GM18858 (cell line): Measurements from ENCODE around the gene AMHR2.

Experiments
- ATAC-seq: cut with Tn5 transposase; IDR thresholded peaks from one replicate; pipeline ENCODE4 v1.9.1; 2021; ENCODE audit not compliant: unreplicated experiment

The AMHR2 gene

DNA sequence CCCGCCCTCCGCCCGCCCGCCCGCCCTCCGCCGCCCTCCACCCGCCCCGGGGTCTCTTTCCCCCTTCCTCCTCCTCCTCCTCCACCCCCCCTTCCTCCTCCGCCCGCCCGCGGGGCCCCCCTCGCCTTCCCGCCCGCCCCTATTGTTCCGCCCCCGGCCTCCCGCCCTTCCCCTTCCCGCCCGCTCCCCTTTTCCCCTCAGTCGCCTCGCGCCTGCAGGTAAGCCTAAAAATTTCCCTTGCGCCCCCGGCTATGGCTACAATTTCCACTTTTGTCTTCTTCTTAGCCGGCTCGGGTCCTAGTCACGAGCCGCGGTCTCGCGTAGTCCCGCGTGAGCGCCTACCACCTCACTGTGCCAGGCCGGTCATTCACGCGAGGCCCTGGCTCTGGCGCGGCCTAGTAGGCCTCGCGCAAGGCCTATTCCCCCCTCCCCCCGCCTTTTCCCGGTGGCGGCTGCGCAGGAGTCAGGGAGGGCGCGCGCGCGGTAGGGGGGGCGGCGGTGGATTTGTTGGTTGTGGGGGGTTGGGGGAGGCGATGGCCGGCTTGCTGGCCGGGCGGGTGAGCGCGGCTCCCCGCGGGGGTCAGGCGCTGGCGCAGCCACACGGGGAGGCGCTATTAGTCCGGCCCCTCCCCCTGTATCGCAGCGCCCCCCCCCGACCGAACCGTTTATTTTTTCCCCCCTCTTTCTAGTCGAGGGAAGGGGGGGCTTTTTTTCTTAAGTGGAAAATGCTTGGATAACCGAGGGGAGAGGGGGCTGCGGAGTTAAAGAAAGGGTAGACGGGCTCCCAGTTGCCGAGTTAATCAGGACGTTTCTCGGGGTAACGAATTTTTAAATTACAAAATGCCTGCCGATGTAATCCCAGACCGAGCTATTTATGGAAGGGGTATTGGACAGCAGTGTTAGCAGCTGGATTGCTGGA is 28.8 kb downstream of the AMHR2 start:
- no peak for ATAC-seq

DNA sequence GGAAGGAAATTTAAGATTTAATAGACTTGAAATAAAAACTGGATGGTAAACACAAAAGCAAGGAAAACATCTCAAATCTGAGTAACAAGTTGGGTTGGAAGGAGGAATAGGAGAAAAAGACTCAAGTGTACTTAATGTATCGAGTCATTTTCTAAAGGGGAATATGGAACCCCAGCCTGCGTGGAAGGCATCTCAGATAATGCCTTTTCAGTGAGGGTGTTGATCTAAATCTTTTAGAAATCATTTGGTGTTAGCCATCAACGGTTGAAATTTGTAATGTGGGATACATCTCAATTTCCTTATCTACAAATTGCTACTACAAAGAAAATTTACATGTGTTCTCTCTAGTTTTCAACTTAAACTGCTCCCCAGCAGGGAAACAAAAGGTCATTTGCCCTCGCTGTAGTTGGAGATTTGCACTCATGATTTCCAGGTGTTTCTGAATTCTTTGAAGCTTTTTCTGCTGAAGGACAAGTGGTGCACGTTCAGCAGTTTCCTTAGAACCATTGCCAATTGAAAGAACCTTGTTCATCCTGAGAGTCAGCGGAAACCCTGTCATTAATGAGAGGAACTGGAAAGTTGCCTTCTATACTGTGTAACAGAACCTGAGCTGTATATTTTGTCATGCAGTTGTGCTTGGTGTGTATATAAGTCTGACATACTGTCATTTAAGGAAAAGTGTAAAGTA is 30.4 kb downstream of the AMHR2 start:
- ATAC-seq = no peak

DNA sequence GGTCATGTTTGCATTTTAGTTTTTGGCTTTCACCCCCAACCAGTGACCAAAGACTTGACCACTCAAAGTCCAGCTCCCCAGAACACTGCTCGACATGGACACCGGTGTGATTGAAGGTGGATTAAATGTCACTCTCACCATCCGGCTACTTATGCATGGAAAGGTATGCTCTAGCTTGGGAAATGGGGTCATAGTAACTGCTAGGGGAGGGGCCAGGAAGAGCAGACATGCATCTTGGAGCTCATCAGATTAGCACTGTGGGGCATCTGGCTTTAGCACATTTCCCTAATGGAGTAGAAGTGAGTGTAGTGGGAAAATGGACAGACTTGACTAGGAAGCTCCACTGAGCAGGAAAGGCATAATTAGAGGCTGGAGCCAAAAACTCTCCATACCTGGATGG is 31.1 kb downstream of the AMHR2 start:
- no peak for ATAC-seq

DNA sequence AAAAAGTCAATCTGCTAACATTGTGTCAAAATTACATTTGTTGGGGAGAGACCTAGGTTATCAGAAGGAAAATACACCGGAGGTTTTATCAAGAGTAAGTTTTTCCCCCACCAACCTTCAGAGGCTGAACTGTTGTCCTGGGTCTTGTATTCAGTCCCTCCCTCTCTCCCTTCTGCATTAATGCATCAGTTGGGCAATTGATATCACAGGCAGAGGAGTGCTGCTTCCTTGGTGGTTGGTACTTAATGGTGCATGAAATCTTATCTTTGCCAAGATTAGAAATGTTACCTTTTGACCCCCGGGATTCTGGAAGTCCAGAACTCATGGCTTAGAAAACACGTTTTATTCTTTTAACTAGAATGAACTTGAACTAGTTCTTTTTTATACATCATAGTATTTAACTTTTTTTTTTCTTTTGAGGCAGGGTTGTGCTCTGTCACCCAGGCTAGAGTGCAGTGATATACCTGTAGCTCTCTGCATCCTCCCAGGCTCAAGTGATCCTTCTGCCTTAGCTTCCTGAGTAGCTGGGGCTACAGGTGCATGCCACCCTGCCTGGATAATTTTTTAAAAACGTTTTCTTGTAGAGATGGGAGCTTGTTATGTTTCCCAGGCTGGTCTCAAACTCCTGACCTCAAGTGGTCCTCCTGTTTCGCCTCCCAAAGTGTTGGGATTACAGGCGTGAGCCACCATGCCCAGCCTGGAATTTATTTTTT is 33.2 kb downstream of the AMHR2 start:
- ATAC-seq = no peak

DNA sequence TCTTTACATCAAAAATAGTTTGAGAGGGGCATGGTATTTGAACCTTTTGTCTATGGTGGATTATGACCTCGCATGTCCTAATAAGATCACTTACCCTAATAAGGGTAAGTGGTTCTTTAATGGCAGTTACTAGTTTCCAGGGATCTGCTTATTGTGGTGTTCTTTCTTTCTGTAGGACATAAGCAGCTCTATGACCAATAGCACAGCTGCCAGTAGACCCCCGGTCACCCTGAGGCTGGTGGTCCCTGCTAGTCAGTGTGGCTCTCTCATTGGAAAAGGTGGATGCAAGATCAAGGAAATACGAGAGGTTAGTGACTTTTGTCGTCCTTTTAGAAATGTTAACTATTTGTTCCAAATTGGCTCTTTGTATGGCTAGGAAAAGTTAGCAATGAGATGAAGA is 35.4 kb downstream of the AMHR2 start:
- ATAC-seq = no peak

- no peak for ATAC-seq
These were observed 37.4 kb downstream of the AMHR2 start for GRCh38 chr12:53461059-53461458.

GRCh38 chr12:53461591-53461990 is 37.9 kb downstream of the AMHR2 start:
- no peak for ATAC-seq

GRCh38 chr12:53462935-53463334 is 39.3 kb downstream of the AMHR2 start:
- ATAC-seq = no peak

GRCh38 chr12:53463802-53464560 is 40.3 kb downstream of the AMHR2 start:
- no peak for ATAC-seq

DNA sequence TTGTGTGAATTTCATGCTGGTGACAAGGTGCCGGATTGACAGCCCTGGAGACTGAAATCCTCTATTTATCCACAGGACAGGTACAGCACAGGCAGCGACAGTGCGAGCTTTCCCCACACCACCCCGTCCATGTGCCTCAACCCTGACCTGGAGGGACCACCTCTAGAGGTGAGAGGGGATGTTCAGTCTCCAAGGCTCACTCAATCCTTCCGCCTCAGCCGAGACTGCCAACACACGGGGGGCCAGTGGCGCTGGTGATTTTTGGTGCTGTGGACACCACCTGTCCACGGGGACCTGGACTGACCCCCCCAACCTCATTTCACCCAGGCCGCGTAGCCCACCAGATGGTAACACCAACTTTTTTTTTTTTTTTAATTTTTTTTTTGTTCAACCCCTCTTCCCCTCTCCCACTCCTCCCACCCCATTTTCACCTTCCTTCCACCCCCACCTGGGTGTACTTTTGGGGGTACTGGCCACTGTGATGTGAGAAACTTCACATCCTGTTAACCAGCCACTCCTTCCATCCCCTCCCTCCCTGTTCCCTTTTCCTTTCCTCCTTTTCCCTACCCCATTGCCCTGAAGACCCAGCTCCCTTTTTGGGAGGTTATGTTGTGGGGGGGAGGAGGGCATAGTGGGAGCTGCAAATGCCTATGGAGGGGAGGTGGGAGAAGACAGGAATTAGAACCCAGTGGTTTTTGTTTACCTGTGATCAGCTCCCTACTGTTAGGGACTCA is 41.2 kb downstream of the AMHR2 start:
- no peak for ATAC-seq

GRCh38 chr12:53465679-53466078 is 42.0 kb downstream of the AMHR2 start:
- no peak for ATAC-seq

- no peak for ATAC-seq
These were observed 43.0 kb downstream of the AMHR2 start for GRCh38 chr12:53466640-53467039.

DNA sequence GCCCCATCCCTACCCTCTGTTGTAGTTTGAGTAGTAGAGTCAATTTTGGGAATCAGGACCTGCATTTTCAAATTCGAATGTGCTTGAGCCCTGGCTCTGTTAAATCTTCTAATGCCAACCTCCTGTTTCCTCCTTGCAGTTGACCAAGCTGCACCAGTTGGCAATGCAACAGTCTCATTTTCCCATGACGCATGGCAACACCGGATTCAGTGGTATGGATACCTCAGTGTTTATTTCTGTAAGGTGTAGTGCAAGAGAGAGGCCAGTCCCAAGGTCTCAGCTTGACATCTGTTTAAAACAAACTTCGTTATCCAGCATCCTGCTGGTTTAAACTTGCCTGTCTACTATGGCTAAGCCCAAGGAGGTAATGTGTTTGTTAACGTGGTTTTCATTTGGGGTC is 43.4 kb downstream of the AMHR2 start:
- no peak for ATAC-seq

DNA sequence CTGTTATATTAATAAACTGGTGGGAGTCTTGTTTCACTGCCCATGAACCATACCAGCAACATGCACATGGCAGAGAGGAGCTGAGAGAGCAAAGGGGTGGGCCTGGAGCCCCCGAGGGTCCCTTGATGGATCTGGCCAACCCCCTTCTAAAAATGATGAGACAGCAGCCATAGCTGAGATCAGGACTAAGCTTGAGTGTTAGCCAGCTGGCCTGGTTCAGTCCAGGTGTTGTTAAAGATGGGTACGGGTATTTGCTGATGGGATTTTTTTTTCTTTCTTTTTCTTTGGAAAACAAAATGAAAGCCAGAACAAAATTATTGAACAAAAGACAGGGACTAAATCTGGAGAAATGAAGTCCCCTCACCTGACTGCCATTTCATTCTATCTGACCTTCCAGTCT is 44.2 kb downstream of the AMHR2 start:
- no peak for ATAC-seq

DNA sequence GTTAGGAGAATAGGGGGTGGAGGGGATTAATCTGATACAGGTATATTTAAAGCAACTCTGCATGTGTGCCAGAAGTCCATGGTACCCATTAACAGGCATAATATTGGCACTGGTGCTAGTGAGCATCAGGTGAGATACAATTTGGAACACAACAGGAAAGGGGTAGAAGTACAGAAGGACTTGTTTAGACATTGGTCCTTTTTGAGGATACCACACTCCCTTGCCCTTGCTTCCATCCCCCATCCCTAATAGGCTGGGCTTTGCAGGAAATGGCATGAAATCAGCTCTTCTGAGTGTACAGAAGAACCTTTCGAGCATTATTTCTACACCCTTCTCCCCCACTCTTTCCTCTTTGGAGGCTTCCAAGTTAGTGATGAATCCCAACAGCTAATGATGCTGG is 44.6 kb downstream of the AMHR2 start:
- ATAC-seq = no peak

- ATAC-seq = no peak
These were observed 48.5 kb downstream of the AMHR2 start for GRCh38 chr12:53472056-53472582.

DNA sequence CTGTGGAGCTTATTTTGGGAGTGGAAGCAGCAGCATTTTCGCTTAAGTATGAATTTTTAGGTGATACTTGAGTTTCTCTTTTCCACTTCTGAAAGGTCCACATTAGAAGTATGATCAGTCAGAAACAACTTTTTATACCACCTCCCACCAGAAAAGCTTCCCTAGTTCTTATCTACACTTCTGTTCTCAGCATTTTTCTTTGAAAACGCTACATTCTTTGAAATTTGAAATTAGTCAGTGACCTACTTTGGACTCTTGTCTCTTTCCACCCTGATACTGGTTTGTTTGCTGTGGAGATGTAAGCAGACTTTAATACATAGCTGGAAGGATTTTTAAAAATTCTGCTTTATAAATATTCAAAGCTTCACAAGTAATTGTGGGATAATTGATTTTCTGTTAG is 50.4 kb downstream of the AMHR2 start:
- no peak for ATAC-seq

DNA sequence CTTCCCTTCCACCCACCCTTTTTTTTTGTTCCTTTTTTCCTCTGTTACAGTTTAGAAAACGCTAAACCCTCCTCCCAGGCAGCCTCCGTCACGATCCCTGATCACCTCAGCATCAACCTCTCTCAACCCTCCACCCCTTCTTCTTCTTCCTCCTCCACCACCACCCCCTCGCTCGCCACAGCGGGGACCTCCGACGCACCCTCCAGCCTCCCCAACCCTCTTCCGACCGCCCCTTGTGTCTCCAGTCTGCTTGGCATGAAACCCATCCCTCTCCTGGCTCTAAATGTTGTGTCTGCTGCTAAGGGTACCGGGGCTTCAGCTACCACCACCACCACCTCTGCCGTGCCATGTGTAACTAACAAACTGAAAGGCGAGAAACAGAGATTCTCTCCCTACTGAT is 51.2 kb downstream of the AMHR2 start:
- ATAC-seq = no peak

- ATAC-seq = no peak
These were observed 53.1 kb downstream of the AMHR2 start for GRCh38 chr12:53476769-53477209.

DNA sequence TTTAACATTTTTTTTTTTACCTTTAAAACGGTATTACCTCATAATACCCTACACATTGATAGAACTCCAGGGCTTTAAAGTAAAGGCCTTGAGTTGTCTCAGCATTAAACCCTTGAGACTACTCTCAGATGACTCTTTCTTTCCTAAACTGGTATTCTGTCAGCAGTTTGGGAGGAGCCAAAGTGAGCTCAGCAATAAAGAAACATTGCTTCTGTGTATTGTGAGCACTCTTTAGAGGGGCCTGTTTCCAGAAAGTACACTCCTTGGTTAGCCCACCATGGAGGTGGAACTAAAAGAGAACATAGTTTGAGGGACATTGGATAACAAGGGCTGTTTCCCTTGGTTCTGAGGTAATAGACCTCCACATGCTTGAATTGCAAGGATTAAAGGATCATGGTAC is 55.2 kb downstream of the AMHR2 start:
- no peak for ATAC-seq
